Measurements from ENCODE around the gene DNAL1. TPM values are rescaled to one million over a fixed set of nuclear protein-coding genes. Genes with fewer than 3 reads are reported as not detected.
A peak's percentile ranks its signal among the peaks of the same experiment; 100 is the strongest.

The DNAL1 gene
- polyA plus RNA-seq, 1 of the 3 experiments (the other 2 are of a cell fraction): 2.6 TPM

DNA sequence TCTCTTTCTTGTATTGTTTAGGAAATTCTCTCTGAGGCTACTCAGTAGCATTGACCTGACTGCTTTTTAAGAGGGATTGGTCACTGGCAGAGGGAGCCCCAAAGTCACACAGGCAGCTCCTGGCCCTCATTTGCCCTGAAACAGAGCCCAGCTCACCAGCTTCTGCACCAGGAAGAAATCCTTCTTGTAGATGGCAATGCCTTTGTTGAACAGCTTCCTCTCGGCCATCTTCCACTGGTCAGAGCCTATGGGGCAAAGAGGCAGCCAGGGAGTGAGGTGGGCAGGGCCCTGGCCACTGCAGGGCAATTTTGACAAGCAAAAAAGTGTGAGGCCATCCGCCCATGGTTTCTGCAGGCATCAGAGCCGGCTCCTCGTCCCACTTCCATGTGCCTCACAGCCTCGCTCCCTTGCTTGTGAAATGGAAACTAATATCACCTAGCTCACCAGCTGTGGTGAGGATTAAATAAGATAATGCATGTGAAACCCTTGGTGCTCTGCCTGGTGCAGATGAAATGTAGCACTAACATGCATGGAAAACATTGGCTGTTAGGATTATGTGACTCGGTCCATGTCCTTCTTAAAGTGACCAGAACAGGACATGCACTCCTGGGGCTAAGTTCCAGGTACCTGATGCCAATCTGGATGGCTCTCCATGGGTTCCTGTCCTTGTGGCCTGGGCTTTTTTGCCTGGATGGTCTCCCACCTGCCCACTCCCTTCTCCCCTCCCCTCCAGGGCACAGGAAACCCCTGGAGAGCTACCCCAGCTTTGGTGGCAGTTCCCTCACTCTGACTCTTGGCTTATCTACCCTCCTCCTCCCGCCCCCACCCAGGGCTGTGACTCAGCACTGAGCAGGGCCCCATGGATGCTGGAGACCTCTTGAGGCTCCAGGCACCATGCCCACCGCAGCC is 80.6 kb downstream of the DNAL1 start:
- Histone ChIP-seq H3K27me3 (ENCODE audit: insufficient read depth) (no peaks in the 10 kb centered on the region), H3F3A (replicated peaks; ENCODE audit: insufficient read depth) (peaks cover 13% of the 10 kb centered on the region), H3K4me2 (no peak overlapping the region), H3K4me1 (ENCODE audit: control insufficient read depth in 1 of 2, insufficient read depth in 2 of 2, low read depth in 1 of 2, low read length in 1 of 2) (peaks cover 4 to 27% of the 10 kb centered on the region in 2 experiments; a peak in 3 of 4 replicates), H2AFZ (ENCODE audit: low read depth) (no peak overlapping the region), H3K9me2 (no peaks in the 10 kb centered on the region), H3K79me2 (ENCODE audit: insufficient read depth) (no peaks in the 10 kb centered on the region), H3K27ac (ENCODE audit: low read depth in 2 of 2, low read length in 1 of 2) (peak overlapping the region in 1 of 2 experiments; percentile 62; a peak in 3 of 4 replicates), H3K9ac (no peak overlapping the region), H3K36me3 (replicated peaks in 1 of 2; ENCODE audit: control insufficient read depth in 1 of 2, insufficient read depth in 2 of 2, low read length in 1 of 2) (peaks cover 23 to 39% of the 10 kb centered on the region in 2 experiments), H3K4me3 (ENCODE audit: low read depth in 2 of 2, low read length in 1 of 2) (no peak overlapping the region), H4K20me1 (ENCODE audit: insufficient read depth) (no peaks in the 10 kb centered on the region), H3K9me3 (no peaks in the 10 kb centered on the region)
- CTCF ChIA-PET: interaction anchor here (0.6 to 1.7 kb wide), 4 partner anchors 27 to 225 kb away, joined by 3 to 6 read pairs (median 3); partner anchors contain the start of genes COQ6 and FAM161B
- POLR2A ChIA-PET: no interaction called here
- no peak for DNase-seq
- TF ChIP-seq IRF3 (IDR thresholded peaks at IDR 0.05; ENCODE audit: low read depth, low read length): no peak
- peak; percentile 28; the same call in 1 of the 2 replicates for TF ChIP-seq FOSL2 (IDR thresholded peaks at IDR 0.05; ENCODE audit: borderline replicate concordance, low read depth)
- TF ChIP-seq RCOR1 (IDR thresholded peaks at IDR 0.05; ENCODE audit: low read length): no peak
- no peak for TF ChIP-seq NRF1 (IDR thresholded peaks at IDR 0.05; ENCODE audit: low read depth, low read length)
- WGBS (ENCODE audit: low lambda C conversion rate): 85% methylated on average over 6 of the region's 8 CpGs

GRCh38 chr14:73726025-73726961 is 81.5 kb downstream of the DNAL1 start:
- no peaks in the 10 kb centered on the region for H4K20me1 ChIP-seq (ENCODE audit: insufficient read depth)
- H3K4me2 ChIP-seq: no peak overlapping the region
- TF ChIP-seq IRF3 (IDR thresholded peaks at IDR 0.05; ENCODE audit: low read depth, low read length) (no peak), GABPA (IDR thresholded peaks at IDR 0.05; ENCODE audit: low read depth) (no peak), CHD2 (IDR thresholded peaks at IDR 0.05; ENCODE audit: low read length, partially characterized antibody) (no peak), MEF2A (IDR thresholded peaks at IDR 0.05; ENCODE audit: borderline replicate concordance, low read depth) (no peak), POLR2AphosphoS5 (IDR thresholded peaks at IDR 0.05; ENCODE audit: low read depth, low read length) (no peak), TEAD4 (IDR thresholded peaks at IDR 0.05; ENCODE audit: borderline replicate concordance, insufficient read depth) (no peak)
- H3K79me2 ChIP-seq (ENCODE audit: insufficient read depth): no peaks in the 10 kb centered on the region; the same call in 1 of the 2 replicates
- no peaks in the 10 kb centered on the region for H3K9me3 ChIP-seq
- no peak overlapping the region for H3K9ac ChIP-seq
- H3K4me1 ChIP-seq (ENCODE audit: control insufficient read depth in 1 of 2, insufficient read depth in 2 of 2, low read depth in 1 of 2, low read length in 1 of 2): peaks cover 4 to 24% of the 10 kb centered on the region in 2 experiments; a peak in 3 of 4 replicates
- DNase-seq: no peak
- H3F3A ChIP-seq (replicated peaks; ENCODE audit: insufficient read depth): peaks cover 13% of the 10 kb centered on the region
- 87% methylated on average over 9 of the region's 14 CpGs for WGBS (ENCODE audit: low lambda C conversion rate)
- peaks cover 18 to 39% of the 10 kb centered on the region in 2 experiments for H3K36me3 ChIP-seq (replicated peaks in 1 of 2; ENCODE audit: control insufficient read depth in 1 of 2, insufficient read depth in 2 of 2, low read length in 1 of 2)
- ChIA-PET POLR2A (no interaction called here), CTCF (interaction anchor here (1.7 to 8.1 kb wide), 3 partner anchors 29 to 101 kb away, joined by 6 to 95 read pairs (median 70); a partner anchor contains a TSS)
- no peak overlapping the region for H3K4me3 ChIP-seq (ENCODE audit: low read depth in 2 of 2, low read length in 1 of 2)
- no peaks in the 10 kb centered on the region for H3K27me3 ChIP-seq (ENCODE audit: insufficient read depth)
- H3K9me2 ChIP-seq: no peaks in the 10 kb centered on the region
- H3K27ac ChIP-seq (ENCODE audit: low read depth in 2 of 2, low read length in 1 of 2): no peak overlapping the region; a peak in 1 of 4 replicates
- H2AFZ ChIP-seq (ENCODE audit: low read depth): no peak overlapping the region
